Measurements from ENCODE around the gene TET2. TPM values are rescaled to one million over a fixed set of nuclear protein-coding genes. Genes with fewer than 3 reads are reported as not detected.

The TET2 gene
- 4.5 TPM for polyA plus RNA-seq (2012; ENCODE audit: insufficient read depth, insufficient read length)

- peak; percentile 78 for DNase-seq (ENCODE audit: low read depth, low spot score)
- H3K4me3 ChIP-seq (ENCODE audit: low read length) = peak within 1 kb of the TSS; percentile 78
These were observed at the start of gene TET2 for GRCh38 chr4:105146276-105147015. Gene TET2 (plus strand): TSS chr4:105146876. CDS start chr4:105233943, 87,067 bp downstream.

- no peak overlapping the region for H3K4me3 ChIP-seq (ENCODE audit: low read length)
- DNase-seq (ENCODE audit: low read depth, low spot score) = no peak
These were observed 44.7 kb upstream of the TET2 start for GRCh38 chr4:105102016-105102415.

- no peak for DNase-seq (ENCODE audit: low read depth, low spot score)
- H3K4me3 ChIP-seq (ENCODE audit: low read length) = no peak overlapping the region
These were observed 40.2 kb upstream of the TET2 start for GRCh38 chr4:105106426-105106825.

- no peak overlapping the region for H3K4me3 ChIP-seq (ENCODE audit: low read length)
- no peak for DNase-seq (ENCODE audit: low read depth, low spot score)
These were observed 39.4 kb upstream of the TET2 start for GRCh38 chr4:105107095-105107856.

- DNase-seq (ENCODE audit: low read depth, low spot score) = no peak
- no peak overlapping the region for H3K4me3 ChIP-seq (ENCODE audit: low read length)
These were observed 37.7 kb upstream of the TET2 start for GRCh38 chr4:105108971-105109370.

- H3K4me3 ChIP-seq (ENCODE audit: low read length) = no peak overlapping the region
- DNase-seq (ENCODE audit: low read depth, low spot score) = no peak
These were observed 34.4 kb upstream of the TET2 start for GRCh38 chr4:105112274-105112673.

GRCh38 chr4:105113800-105114199, 32.9 kb upstream of the TET2 start:
- no peak for DNase-seq (ENCODE audit: low read depth, low spot score)
- no peak overlapping the region for H3K4me3 ChIP-seq (ENCODE audit: low read length)

GRCh38 chr4:105116616-105117319, 29.9 kb upstream of the TET2 start:
- DNase-seq (ENCODE audit: low read depth, low spot score) = no peak
- no peak overlapping the region for H3K4me3 ChIP-seq (ENCODE audit: low read length)

- DNase-seq (ENCODE audit: low read depth, low spot score) = no peak
- H3K4me3 ChIP-seq (ENCODE audit: low read length) = no peak overlapping the region
These were observed 27.3 kb upstream of the TET2 start for GRCh38 chr4:105119356-105119755.

- no peak for DNase-seq (ENCODE audit: low read depth, low spot score)
- H3K4me3 ChIP-seq (ENCODE audit: low read length) = no peak overlapping the region
These were observed 26.1 kb upstream of the TET2 start for GRCh38 chr4:105120626-105121025.

GRCh38 chr4:105122350-105122749, 24.3 kb upstream of the TET2 start:
- H3K4me3 ChIP-seq (ENCODE audit: low read length) = no peak overlapping the region
- DNase-seq (ENCODE audit: low read depth, low spot score) = no peak

GRCh38 chr4:105126311-105127169, 20.1 kb upstream of the TET2 start:
- DNase-seq (ENCODE audit: low read depth, low spot score) = no peak

GRCh38 chr4:105127170-105127445, 19.6 kb upstream of the TET2 start:
- no peak overlapping the region for H3K4me3 ChIP-seq (ENCODE audit: low read length)
- DNase-seq (ENCODE audit: low read depth, low spot score) = no peak

More at GRCh38 chr4:105126311-105127169, 20.1 kb upstream of the TET2 start:
- no peak overlapping the region for H3K4me3 ChIP-seq (ENCODE audit: low read length)

- no peak overlapping the region for H3K4me3 ChIP-seq (ENCODE audit: low read length)
- no peak for DNase-seq (ENCODE audit: low read depth, low spot score)
These were observed 18.5 kb upstream of the TET2 start for GRCh38 chr4:105128208-105128607.

- no peak for DNase-seq (ENCODE audit: low read depth, low spot score)
- no peak overlapping the region for H3K4me3 ChIP-seq (ENCODE audit: low read length)
These were observed 17.2 kb upstream of the TET2 start for GRCh38 chr4:105129286-105130040.

- DNase-seq (ENCODE audit: low read depth, low spot score) = no peak
- no peak overlapping the region for H3K4me3 ChIP-seq (ENCODE audit: low read length)
These were observed 15.7 kb upstream of the TET2 start for GRCh38 chr4:105130945-105131344.

- H3K4me3 ChIP-seq (ENCODE audit: low read length) = no peak overlapping the region
- no peak for DNase-seq (ENCODE audit: low read depth, low spot score)
These were observed 12.7 kb upstream of the TET2 start for GRCh38 chr4:105133976-105134375.

- H3K4me3 ChIP-seq (ENCODE audit: low read length) = no peak overlapping the region
- peak; percentile 12 for DNase-seq (ENCODE audit: low read depth, low spot score)
These were observed 10.9 kb upstream of the TET2 start for GRCh38 chr4:105135785-105136184.
